HG03378 (cell line): ENCODE data around the gene APOL5.
"Not testable (repeated sequence)": the region's sequence is repeated elsewhere in the genome, so short reads cannot be mapped to it uniquely, and the experiment has no call there.

ENCODE experiments used
- ATAC-seq: cut with Tn5 transposase; IDR thresholded peaks from one replicate; pipeline ENCODE4 v1.9.1; 2021; ENCODE audit warnings: mild to moderate bottlenecking, moderate library complexity; ENCODE audit not compliant: unreplicated experiment

APOL5 gene

GRCh38 chr22:35708917-35709316 is 8.8 kb upstream of the APOL5 start:
- ATAC-seq: no peak

GRCh38 chr22:35711336-35711735 is 6.3 kb upstream of the APOL5 start:
- no peak for ATAC-seq

- no peak for ATAC-seq
Measured at GRCh38 chr22:35712672-35713071, 5.0 kb upstream of the APOL5 start.

- ATAC-seq: no peak
Measured at GRCh38 chr22:35719212-35719875, 1.7 kb downstream of the APOL5 start.

- no peak for ATAC-seq
Measured at GRCh38 chr22:35721960-35722359, 4.3 kb downstream of the APOL5 start.

GRCh38 chr22:35725521-35725920 is 7.8 kb downstream of the APOL5 start:
- ATAC-seq: no peak

- no peak for ATAC-seq
Measured at GRCh38 chr22:35726398-35726797, 8.7 kb downstream of the APOL5 start.

GRCh38 chr22:35726933-35727332 is 9.3 kb downstream of the APOL5 start:
- no peak for ATAC-seq

GRCh38 chr22:35727436-35727835 is 9.8 kb downstream of the APOL5 start:
- ATAC-seq: no peak

- ATAC-seq: no peak
Measured at GRCh38 chr22:35728639-35729308, 11.1 kb downstream of the APOL5 start.

GRCh38 chr22:35729309-35729698 is 11.6 kb downstream of the APOL5 start:
- ATAC-seq: no peak

GRCh38 chr22:35731321-35731720 is 13.6 kb downstream of the APOL5 start:
- ATAC-seq: no peak

- no peak for ATAC-seq
Measured at GRCh38 chr22:35732116-35732515, 14.4 kb downstream of the APOL5 start.

GRCh38 chr22:35733036-35733435 is 15.4 kb downstream of the APOL5 start:
- no peak for ATAC-seq

- no peak for ATAC-seq
Measured at GRCh38 chr22:35733791-35734516, 16.3 kb downstream of the APOL5 start.

- no peak for ATAC-seq
Measured at GRCh38 chr22:35734517-35734827, 16.8 kb downstream of the APOL5 start.

GRCh38 chr22:35735542-35735941 is 17.9 kb downstream of the APOL5 start:
- no peak for ATAC-seq

- ATAC-seq: no peak
Measured at GRCh38 chr22:35736166-35736565, 18.5 kb downstream of the APOL5 start.

GRCh38 chr22:35736701-35737100 is 19.0 kb downstream of the APOL5 start:
- no peak for ATAC-seq

- not testable (repeated sequence) for ATAC-seq
Measured at GRCh38 chr22:35737886-35738285, 20.2 kb downstream of the APOL5 start.

- ATAC-seq: no peak
Measured at GRCh38 chr22:35739076-35739930, 21.6 kb downstream of the APOL5 start.
